Glutamatergic neuron (in vitro differentiated cells): ENCODE measurements around the gene FAIM. TPM values are rescaled to one million over a fixed set of nuclear protein-coding genes. Genes with fewer than 3 reads are reported as not detected.
"Not testable (repeated sequence)": the region's sequence is repeated elsewhere in the genome, so short reads cannot be mapped to it uniquely, and the experiment has no call there.

Experiments
- DNase-seq: peaks from one replicate; pipeline ENCODE4 v3.0.0; 2022
- H3K27ac Mint-ChIP-seq: one replicate; pipeline ENCODE4 v1.8.0; 2020; ENCODE audit warnings: mild to moderate bottlenecking, mixed read lengths, inconsistent platforms; ENCODE audit not compliant: unreplicated experiment
- H3K27me3 Mint-ChIP-seq: one replicate; pipeline ENCODE4 v1.8.0; 2020; ENCODE audit warnings: mild to moderate bottlenecking, moderate library complexity, mixed read lengths, inconsistent platforms; ENCODE audit not compliant: unreplicated experiment
- H3K36me3 Mint-ChIP-seq: one replicate; pipeline ENCODE4 v1.8.0; 2020; ENCODE audit warnings: mild to moderate bottlenecking, mixed read lengths, inconsistent platforms; ENCODE audit not compliant: unreplicated experiment
- H3K4me1 Mint-ChIP-seq: one replicate; pipeline ENCODE4 v1.8.0; 2020; ENCODE audit warnings: mild to moderate bottlenecking, low read depth, mixed read lengths, inconsistent platforms; ENCODE audit not compliant: unreplicated experiment
- H3K4me3 Mint-ChIP-seq: one replicate; pipeline ENCODE4 v1.8.0; 2020; ENCODE audit warnings: mild to moderate bottlenecking, mixed read lengths, inconsistent platforms; ENCODE audit not compliant: unreplicated experiment
- H3K9me3 Mint-ChIP-seq: one replicate; pipeline ENCODE4 v1.8.0; 2020; ENCODE audit warnings: mild to moderate bottlenecking, moderate library complexity, mixed read lengths, inconsistent platforms; ENCODE audit not compliant: unreplicated experiment
- CTCF ChIP-seq: fragments of 200-600 bp; sonication (generic); IDR thresholded peaks from one replicate; pipeline ENCODE4 v1.5.0; 2021; ENCODE audit not compliant: partially characterized antibody, unreplicated experiment
- total RNA-seq: library from RNA; stranded (reverse); fragmentation: NEBNext Ultra II Directional; extraction: Animal tissue kit (Norgen Biotek cat#: 25700); gene quantifications from one replicate; pipeline ENCODE4 v1.2.1, GENCODE V29; 2021; ENCODE audit not compliant: unreplicated experiment

Gene FAIM
- total RNA-seq, 1 donor from 2014 or later = 14.7 TPM

- H3K27ac Mint-ChIP-seq = no peak overlapping the region
Measured at GRCh38 chr3:138594935-138595610, 13.5 kb upstream of the FAIM start.

GRCh38 chr3:138597186-138597976 lies 11.2 kb upstream of the FAIM start:
- not testable (repeated sequence) for H3K27ac Mint-ChIP-seq, H3K27me3 Mint-ChIP-seq, H3K36me3 Mint-ChIP-seq, H3K4me3 Mint-ChIP-seq, H3K9me3 Mint-ChIP-seq, H3K4me1 Mint-ChIP-seq, DNase-seq

More at GRCh38 chr3:138594935-138595610, 13.5 kb upstream of the FAIM start:
- peak; percentile 60 for TF ChIP-seq CTCF
- Mint-ChIP-seq H3K9me3 (peaks cover 3% of the 10 kb centered on the region), H3K36me3 (no peaks in the 10 kb centered on the region), H3K4me3 (peak overlapping the region; percentile 94), H3K4me1 (no peaks in the 10 kb centered on the region), H3K27me3 (no peaks in the 10 kb centered on the region)
- no peak for DNase-seq

GRCh38 chr3:138598534-138598933 lies 10.0 kb upstream of the FAIM start:
- no peak for TF ChIP-seq CTCF
- H3K27me3 Mint-ChIP-seq = no peaks in the 10 kb centered on the region
- peaks cover 6% of the 10 kb centered on the region for H3K9me3 Mint-ChIP-seq
- no peak overlapping the region for H3K27ac Mint-ChIP-seq
- H3K4me1 Mint-ChIP-seq = no peaks in the 10 kb centered on the region
- peaks cover 7% of the 10 kb centered on the region for H3K36me3 Mint-ChIP-seq
- no peak overlapping the region for H3K4me3 Mint-ChIP-seq
- DNase-seq = no peak

GRCh38 chr3:138600100-138600745 lies 8.3 kb upstream of the FAIM start:
- H3K9me3 Mint-ChIP-seq = peaks cover 2% of the 10 kb centered on the region
- H3K4me1 Mint-ChIP-seq = no peaks in the 10 kb centered on the region

GRCh38 chr3:138601661-138602060 lies 6.9 kb upstream of the FAIM start:
- not testable (repeated sequence) for H3K27me3 Mint-ChIP-seq, H3K4me3 Mint-ChIP-seq, H3K27ac Mint-ChIP-seq, H3K9me3 Mint-ChIP-seq, H3K4me1 Mint-ChIP-seq, DNase-seq
- H3K36me3 Mint-ChIP-seq = peaks cover 12% of the 10 kb centered on the region

More at GRCh38 chr3:138600100-138600745, 8.3 kb upstream of the FAIM start:
- Mint-ChIP-seq H3K27me3 (no peaks in the 10 kb centered on the region), H3K36me3 (peaks cover 11% of the 10 kb centered on the region), H3K27ac (no peak overlapping the region), H3K4me3 (no peak overlapping the region)
- TF ChIP-seq CTCF = no peak
- DNase-seq = no peak

GRCh38 chr3:138604106-138604595 lies 4.4 kb upstream of the FAIM start:
- not testable (repeated sequence) for H3K4me1 Mint-ChIP-seq, H3K27me3 Mint-ChIP-seq, H3K4me3 Mint-ChIP-seq, H3K9me3 Mint-ChIP-seq, H3K27ac Mint-ChIP-seq, DNase-seq
- peaks cover 16% of the 10 kb centered on the region for H3K36me3 Mint-ChIP-seq
